Keratinocyte (primary cell): Measurements from ENCODE around the gene OR2T8.

Source experiments
- EZH2 ChIP-seq: IDR thresholded peaks from one replicate; pipeline ENCODE4 v1.6.1; 2012; ENCODE audit warnings: inconsistent platforms, mild to moderate bottlenecking, low read length, moderate library complexity
- TF ChIP-seq, protein P1 (sequence below), 3 experiments: IDR thresholded peaks in 1 of 3; conservative IDR thresholded peaks in 1 of 3; optimal IDR thresholded peaks in 1 of 3; 2 replicates in 2 of 3; 3 replicates in 1 of 3; pipeline versions ENCODE3 to v1.5.1; 2011; ENCODE audit warnings: low read length in 3 of 3, mild to moderate bottlenecking in 3 of 3, moderate library complexity in 2 of 3, control low read depth in 1 of 3, inconsistent platforms in 1 of 3; ENCODE audit not compliant: insufficient read depth in 2 of 3; ENCODE audit errors: extremely low read depth in 1 of 3

DNA sequence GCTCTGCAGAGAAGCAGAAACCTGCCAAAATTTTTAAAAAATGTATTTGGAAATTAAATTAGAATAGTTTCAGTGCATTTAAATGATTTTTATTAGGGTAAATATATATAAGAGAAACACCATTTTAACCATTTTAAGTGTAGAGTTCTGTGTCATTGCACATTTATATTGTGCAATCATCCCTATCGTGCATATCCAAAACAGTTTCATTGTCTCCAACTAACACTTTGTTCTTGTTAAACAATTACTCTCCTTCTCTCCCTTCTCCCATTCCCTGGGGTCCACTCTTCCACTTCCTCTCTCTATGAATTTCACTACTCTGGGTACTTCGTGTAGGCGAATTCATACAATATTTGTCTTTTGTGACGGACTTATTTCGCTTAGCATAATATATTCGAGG is 22.6 kb downstream of the OR2T8 start:
- TF ChIP-seq EZH2, result no peak
- TF ChIP-seq, protein P1, sequence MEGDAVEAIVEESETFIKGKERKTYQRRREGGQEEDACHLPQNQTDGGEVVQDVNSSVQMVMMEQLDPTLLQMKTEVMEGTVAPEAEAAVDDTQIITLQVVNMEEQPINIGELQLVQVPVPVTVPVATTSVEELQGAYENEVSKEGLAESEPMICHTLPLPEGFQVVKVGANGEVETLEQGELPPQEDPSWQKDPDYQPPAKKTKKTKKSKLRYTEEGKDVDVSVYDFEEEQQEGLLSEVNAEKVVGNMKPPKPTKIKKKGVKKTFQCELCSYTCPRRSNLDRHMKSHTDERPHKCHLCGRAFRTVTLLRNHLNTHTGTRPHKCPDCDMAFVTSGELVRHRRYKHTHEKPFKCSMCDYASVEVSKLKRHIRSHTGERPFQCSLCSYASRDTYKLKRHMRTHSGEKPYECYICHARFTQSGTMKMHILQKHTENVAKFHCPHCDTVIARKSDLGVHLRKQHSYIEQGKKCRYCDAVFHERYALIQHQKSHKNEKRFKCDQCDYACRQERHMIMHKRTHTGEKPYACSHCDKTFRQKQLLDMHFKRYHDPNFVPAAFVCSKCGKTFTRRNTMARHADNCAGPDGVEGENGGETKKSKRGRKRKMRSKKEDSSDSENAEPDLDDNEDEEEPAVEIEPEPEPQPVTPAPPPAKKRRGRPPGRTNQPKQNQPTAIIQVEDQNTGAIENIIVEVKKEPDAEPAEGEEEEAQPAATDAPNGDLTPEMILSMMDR (optimal IDR thresholded peaks at IDR 0.05 in 1 of 3, IDR thresholded peaks at IDR 0.05 in 1 of 3, conservative IDR thresholded peaks at IDR 0.05 in 1 of 3; ENCODE audit: extremely low read depth in 1 of 3, insufficient read depth in 2 of 3, low read length in 3 of 3), result no peak
